GM21515 (cell line): ENCODE results near the gene SPAG7.

Experiments
- ATAC-seq: cut with Tn5 transposase; IDR thresholded peaks from one replicate; pipeline ENCODE4 v1.9.1; 2021; ENCODE audit not compliant: unreplicated experiment

Gene SPAG7

DNA sequence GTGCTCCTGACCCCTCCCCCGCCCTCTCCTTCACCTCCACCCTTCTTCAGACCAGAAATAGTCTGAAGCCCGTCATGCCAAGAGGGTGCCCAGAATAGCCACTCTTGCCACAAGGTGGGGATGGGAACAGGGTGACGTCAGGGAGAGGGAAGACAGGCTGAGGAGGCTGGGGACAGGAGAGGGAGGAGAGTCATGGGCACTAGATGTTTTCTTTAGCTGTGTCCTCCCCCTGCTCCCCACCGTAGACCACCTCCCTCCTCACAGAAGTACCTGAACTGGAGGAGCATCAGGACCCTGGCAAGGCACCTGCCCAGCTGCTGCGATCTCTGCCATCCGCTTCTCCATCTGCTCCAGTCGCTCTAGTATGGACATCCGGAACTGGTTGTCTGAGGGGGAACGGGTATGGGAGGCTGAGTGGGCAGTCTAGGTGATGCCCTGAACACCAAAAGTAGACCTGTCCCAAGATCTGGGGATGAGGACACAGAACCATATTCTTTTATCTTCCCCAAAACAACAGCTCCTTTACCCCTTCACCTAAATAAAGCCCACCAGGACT lies 6.6 kb upstream of the SPAG7 start:
- no peak for ATAC-seq

DNA sequence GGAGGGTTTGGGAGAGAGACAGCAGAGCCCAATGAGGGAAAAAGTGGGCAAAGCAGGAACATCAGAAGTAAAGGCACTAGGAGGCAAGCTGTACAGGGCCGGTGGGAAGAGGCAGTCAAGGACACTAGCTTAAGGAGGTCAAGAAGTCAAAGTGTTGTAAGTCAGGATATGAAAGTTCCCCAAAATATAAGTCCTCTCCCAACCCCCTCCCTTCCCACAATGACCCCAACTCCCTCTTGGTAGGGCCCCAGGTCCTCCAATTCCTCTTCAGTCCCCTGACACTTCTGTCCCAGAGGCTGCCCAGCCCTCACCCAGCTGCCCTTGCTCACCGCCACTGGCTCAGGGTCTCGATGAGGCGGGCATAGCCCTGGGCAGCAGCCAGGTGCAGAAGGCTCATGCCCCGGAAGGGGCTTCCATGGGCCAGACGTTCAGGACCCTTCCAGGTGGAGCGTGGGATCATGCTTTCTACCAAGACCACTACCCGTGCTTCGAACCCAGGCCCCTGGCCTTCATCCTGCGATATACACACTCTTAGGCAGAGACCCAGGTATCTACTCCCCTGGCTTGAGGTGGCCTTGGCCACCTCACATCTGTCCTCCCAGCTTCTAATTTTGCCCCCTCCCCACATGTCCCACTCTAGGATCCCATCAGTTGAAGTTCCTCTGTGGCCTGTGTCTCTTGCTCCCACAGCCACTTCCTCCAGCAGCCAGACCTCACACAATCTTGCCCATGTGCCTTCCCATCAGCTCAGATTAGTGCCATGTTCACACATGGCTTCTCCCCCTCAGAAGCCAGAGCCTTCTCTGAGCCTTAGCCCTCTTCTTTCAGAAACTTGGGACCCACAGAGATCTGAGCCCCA lies 5.9 kb upstream of the SPAG7 start:
- no peak for ATAC-seq

DNA sequence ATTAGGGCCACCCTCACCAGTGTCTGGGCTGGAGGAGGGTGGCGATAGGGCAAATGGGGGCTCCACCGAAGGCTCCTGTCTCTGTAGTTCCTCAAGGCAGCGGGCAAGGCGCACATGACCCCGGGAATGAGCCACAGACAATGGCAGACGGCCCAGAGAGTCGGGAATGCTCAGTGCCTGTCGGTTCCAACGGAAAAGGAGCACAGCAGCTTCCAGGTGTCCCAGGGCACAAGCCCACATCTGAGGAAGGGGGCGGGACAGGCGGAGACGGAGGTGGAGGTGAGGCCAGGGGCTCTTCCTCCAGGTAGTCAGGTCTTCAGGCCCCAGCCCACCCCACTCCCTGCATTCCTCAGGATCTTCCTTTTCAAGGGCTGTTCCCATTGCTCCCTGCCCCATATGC lies 5.1 kb upstream of the SPAG7 start:
- no peak for ATAC-seq

GRCh38 chr17:4972322-4972721 lies 4.7 kb upstream of the SPAG7 start:
- no peak for ATAC-seq

- ATAC-seq: no peak
Observed at GRCh38 chr17:4971826-4972225, 4.2 kb upstream of the SPAG7 start.

DNA sequence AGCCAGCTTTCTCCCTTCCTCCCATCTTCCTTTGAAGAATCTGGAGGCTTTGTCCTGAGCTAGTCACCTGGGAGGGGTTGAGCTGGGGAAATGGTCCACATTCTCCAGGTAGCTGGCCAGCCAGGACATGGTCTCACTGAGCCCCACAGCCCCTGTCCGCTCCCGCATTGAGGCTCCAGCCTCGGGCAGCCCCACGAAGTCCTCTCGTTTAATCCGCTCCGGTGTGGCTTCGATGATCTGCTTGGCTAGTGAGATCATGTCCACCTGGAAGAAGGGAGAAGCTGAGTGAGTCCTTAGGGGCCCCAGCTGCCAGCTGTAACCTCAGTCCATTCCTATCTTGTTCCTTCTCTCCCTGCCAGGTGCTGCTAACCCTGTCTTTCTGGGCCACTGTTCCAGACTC lies 2.7 kb upstream of the SPAG7 start:
- no peak for ATAC-seq

DNA sequence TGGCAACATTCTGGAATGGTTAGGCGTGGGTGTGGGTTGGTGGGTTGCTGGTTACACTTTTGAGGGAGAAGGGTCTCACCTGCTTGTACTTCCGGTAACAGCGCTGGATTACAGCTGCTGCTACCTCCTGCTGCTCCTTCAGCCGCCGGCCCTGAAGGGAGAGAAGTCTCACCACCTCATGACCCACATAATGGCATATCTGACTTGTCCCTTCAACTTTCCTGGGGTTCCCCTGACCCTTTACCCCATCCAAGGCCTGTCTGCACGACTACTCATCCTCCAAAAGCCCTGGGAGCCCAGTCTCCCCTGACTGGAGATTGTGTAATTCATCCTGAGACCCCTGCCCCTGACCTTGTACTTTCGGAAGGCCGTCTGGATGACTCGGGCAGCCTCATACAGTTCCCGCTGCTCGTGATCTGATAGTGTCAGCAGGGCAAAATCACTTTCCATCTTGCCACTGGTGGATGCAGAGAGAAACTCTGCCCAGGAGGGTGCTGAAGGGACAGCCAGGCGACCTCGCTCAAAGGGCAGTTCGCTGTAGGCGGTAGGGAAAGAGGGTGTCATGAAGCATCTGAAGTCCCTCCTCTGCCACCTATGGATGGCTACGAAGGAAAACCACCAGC lies 2.0 kb upstream of the SPAG7 start:
- no peak for ATAC-seq

- no peak for ATAC-seq
Observed at GRCh38 chr17:4969047-4969550, 1.5 kb upstream of the SPAG7 start.

GRCh38 chr17:4968486-4969046 lies 949 bp upstream of the SPAG7 start:
- ATAC-seq: no peak

DNA sequence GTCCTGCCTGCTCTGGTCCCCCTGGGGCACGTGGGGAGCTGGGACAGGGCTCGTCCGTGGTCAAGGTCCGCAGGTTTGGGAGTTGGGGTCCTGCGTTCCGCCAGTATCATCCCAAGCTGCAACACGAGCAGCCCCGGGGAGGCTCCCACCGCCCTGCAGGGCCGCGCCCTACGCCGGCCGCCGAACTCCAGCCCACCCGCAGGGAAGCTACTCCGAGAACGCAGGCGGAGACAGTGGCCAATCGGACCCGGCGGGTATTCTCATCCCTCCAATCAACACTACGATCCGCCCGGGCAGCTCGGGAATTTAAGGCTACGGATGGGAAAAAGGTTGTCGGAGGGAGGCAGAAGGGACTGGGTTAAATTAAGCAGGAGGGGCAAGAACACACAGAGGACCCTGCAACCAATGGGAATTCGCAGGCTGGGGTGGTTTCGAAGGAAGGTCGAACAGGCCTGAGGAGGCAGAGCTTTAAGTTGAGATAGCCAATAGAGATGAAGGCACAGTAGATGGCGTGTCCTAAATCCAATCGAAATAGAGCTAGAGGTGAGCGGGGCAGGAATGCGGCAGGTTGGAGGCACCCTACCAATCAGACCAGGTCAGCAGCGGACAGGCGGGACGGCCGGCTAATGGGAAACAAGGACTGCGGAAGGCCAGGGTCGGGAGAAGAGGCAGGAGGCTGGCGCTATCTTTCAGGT lies 626 bp downstream of the SPAG7 start:
- peak; percentile 77 for ATAC-seq

- ATAC-seq: no peak
Observed at GRCh38 chr17:4965311-4965986, 2.2 kb downstream of the SPAG7 start.

DNA sequence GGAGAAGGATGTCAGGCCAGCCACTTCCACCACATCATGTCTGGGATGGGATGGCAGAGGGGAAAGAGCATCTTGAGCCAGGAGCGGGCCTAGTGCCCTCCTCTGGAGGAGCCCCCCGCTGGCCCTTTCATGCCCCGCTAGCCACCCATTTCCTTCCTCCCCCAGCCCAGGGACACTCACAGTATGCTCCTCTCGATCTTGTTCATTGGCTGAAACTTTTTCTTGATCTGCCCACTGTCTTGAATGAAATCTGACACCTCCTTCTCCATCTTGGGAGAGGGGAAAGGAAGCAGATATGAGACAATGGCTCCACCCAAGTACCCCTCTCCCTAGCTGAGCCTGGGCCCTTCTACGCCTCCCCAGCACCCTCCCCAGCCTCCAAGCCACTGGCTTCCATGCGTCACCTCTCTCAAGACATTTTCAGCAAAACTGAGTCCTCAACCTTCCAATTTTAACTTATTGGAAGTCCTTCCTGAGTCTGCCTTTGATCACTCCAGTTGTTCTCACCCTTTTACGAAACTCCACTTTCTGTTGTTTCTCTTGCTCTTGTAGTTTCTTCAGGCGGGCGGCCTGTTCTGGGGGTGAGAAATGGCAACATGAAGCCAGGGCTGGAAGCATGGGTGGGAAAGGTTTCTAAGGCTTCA lies 7.2 kb downstream of the SPAG7 start:
- ATAC-seq: no peak

DNA sequence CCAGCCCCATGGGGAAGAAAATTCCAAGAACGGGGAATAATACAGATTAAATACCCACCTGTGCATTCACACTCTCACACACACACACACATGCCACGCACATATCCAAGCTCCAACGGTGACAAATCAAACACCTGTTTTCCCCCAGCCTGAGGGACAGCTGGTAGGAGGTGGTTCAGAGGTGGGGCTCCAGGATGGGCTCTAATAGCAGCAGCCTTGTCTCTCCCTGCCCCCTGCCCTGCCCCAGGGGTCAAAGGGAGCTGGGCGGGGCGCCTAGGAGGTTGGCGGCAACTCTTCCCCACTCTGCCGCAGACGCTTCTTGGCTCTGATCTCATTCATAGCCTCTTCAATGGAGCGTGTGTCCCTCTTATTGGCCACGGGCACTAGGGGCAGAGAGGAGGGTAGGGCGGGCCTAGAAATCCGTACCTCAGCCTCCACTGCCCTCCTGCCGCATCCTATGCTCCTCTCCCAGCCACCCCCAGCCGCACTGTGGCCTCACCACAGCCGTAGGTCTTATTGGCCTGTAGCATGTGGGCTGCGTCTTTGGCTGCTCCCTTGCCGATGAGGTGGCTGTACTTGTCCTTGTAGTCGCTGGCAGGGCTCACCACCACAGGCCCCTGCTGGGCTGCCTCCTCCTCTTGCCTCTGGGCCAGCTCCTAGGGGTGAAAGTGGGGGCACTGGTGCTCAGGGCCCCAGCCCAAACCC lies 8.2 kb downstream of the SPAG7 start:
- ATAC-seq: no peak

- no peak for ATAC-seq
Observed at GRCh38 chr17:4958102-4958501, 9.5 kb downstream of the SPAG7 start.

GRCh38 chr17:4956493-4957061 lies 11.0 kb downstream of the SPAG7 start:
- ATAC-seq: no peak

- no peak for ATAC-seq
Observed at GRCh38 chr17:4955091-4955490, 12.5 kb downstream of the SPAG7 start.

DNA sequence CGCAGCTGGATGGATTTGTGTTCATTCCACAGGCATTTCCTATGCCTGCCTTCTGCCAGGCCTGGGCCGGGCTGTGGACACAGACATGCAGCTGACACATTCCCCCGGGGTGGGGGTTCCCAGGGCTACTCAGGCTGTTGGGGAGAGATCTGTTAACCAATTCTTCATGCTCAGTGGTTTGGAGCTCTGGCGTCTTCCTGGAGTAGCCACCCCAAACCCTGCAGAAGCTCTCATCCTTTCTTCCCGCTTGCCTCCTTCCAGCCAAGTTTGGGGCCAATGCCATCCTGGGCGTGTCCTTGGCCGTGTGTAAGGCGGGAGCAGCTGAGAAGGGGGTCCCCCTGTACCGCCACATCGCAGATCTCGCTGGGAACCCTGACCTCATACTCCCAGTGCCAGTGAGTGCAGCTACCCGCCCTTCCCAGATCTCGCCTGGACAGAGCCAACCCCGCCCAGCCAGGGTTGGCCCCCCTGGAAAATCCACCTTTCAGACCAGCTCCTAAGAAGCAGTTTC lies 14.1 kb downstream of the SPAG7 start:
- no peak for ATAC-seq

DNA sequence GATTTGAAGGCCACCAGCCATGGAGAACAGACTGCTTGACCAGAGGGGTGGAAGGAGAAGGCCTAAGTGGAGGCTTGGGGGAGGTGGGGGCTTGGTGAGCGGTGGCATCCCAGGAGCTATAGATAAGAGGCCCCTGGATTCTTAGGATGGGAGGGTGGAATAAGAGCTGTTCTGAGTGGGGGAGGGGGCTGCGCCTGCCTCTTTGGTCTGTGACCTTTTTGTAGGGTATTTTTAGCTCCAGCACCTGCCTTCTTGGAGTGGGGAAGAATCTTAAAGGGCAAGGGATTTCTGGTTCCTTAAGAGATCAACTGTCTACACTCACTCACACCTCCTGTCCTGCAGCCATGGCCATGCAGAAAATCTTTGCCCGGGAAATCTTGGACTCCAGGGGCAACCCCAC lies 16.1 kb downstream of the SPAG7 start:
- ATAC-seq: no peak

- no peak for ATAC-seq
Observed at GRCh38 chr17:4950746-4951204, 16.8 kb downstream of the SPAG7 start, which contains the start of gene ENO3. Gene ENO3 (plus strand): TSS chr17:4951119. CDS start chr17:4951830, 711 bp downstream.
